NCI-H2029 treated with DMSO at 0.1 percent for 48 hours (cell line): Measurements from ENCODE around the gene MEGF10.

Source experiments
- DNase-seq: peaks from one replicate; lab custom pipeline; 2025; lab: John Stamatoyannopoulos, UW

The MEGF10 gene

GRCh38 chr5:127440831-127441230, 150.2 kb downstream of the MEGF10 start:
- DNase-seq: no peak

GRCh38 chr5:127441799-127442484, 151.3 kb downstream of the MEGF10 start:
- no peak for DNase-seq

GRCh38 chr5:127444171-127444570, 153.6 kb downstream of the MEGF10 start:
- DNase-seq: no peak

GRCh38 chr5:127445328-127445727, 154.7 kb downstream of the MEGF10 start:
- DNase-seq: no peak

- DNase-seq: no peak
Measured at GRCh38 chr5:127446626-127447025, 156.0 kb downstream of the MEGF10 start.

GRCh38 chr5:127447827-127448226, 157.2 kb downstream of the MEGF10 start:
- no peak for DNase-seq

- no peak for DNase-seq
Measured at GRCh38 chr5:127450046-127450445, 159.4 kb downstream of the MEGF10 start.

- no peak for DNase-seq
Measured at GRCh38 chr5:127451096-127451495, 160.5 kb downstream of the MEGF10 start.

- DNase-seq: no peak
Measured at GRCh38 chr5:127452626-127453025, 162.0 kb downstream of the MEGF10 start.

GRCh38 chr5:127471211-127471610, 180.6 kb downstream of the MEGF10 start:
- no peak for DNase-seq

- no peak for DNase-seq
Measured at GRCh38 chr5:127472700-127473099, 182.1 kb downstream of the MEGF10 start.

- no peak for DNase-seq
Measured at GRCh38 chr5:127486471-127486870, 195.9 kb downstream of the MEGF10 start.

GRCh38 chr5:127492854-127493738, 202.5 kb downstream of the MEGF10 start:
- DNase-seq: peak; percentile 68

- no peak for DNase-seq
Measured at GRCh38 chr5:127498548-127498947, 208.0 kb downstream of the MEGF10 start.

- DNase-seq: no peak
Measured at GRCh38 chr5:127505905-127506304, 215.3 kb downstream of the MEGF10 start.

GRCh38 chr5:127506616-127507015, 216.0 kb downstream of the MEGF10 start:
- no peak for DNase-seq

- no peak for DNase-seq
Measured at GRCh38 chr5:127508644-127509373, 218.2 kb downstream of the MEGF10 start.
